Body of pancreas (tissue), 4 donors: ENCODE results near the gene CXCL12. TPM values are rescaled to one million over a fixed set of nuclear protein-coding genes. Genes with fewer than 3 reads are reported as not detected.
A peak's percentile ranks its signal among the peaks of the same experiment; 100 is the strongest.

Experiments
- ATAC-seq: fragments of 150-250 bp; one replicate; pipeline ENCODE4 v1.9.1; 2016
- DNase-seq, 4 donors: peaks; one replicate each; pipeline ENCODE4 v3.0.0-alpha.2; 2019
- H3K27ac ChIP-seq, 4 donors: fragments of 200-600 bp; sonication (generic); 1 replicate in 3 of 4; 2 replicates in 1 of 4; pipeline versions ENCODE4 v1.5.1 to v1.6.1; 2016 to 2019; ENCODE audit warnings: mild to moderate bottlenecking in 1 of 4, mixed read lengths in 1 of 4, moderate library complexity in 1 of 4
- H3K27me3 ChIP-seq, 2 donors: fragments of 200-600 bp; sonication (generic); one replicate each; pipeline ENCODE4 v1.6.0; 2016; ENCODE audit warnings: mild to moderate bottlenecking in 1 of 2
- H3K36me3 ChIP-seq, 2 donors: fragments of 200-600 bp; sonication (generic); replicated peaks in 1 of 2; 2 replicates each; pipeline ENCODE4 v1.5.1; 2016; ENCODE audit warnings: low read depth in 2 of 2; ENCODE audit not compliant: insufficient read depth in 1 of 2
- H3K4me1 ChIP-seq: fragments of 200-600 bp; sonication (generic); one replicate; pipeline ENCODE4 v1.6.0; 2016
- H3K4me3 ChIP-seq, 2 donors: fragments of 200-600 bp; sonication (generic); 1 replicate in 1 of 2; 2 replicates in 1 of 2; pipeline ENCODE4 v1.5.1; 2016 to 2019
- H3K9me3 ChIP-seq, 3 donors: fragments of 200-600 bp; sonication (generic); 1 replicate in 2 of 3; 2 replicates in 1 of 3; pipeline ENCODE4 v1.5.1; 2016
- POLR2A ChIP-seq, 3 donors: fragments of 450-650 bp; IDR thresholded peaks; one replicate each; pipeline ENCODE4 v1.6.1; 2016; ENCODE audit warnings: antibody characterized with exemption in 3 of 3, mild to moderate bottlenecking in 2 of 3
- WGBS, 2 donors: methylation state at CpG; one replicate each; pipeline ENCODE4 v1.1.5; 2017; 5-methylcytosine and 5-hydroxymethylcytosine counted together
- intact Hi-C: fragments of 100-400 bp; cut with DNase I; formaldehyde crosslinking; loops from one replicate; pipeline ENCODE4 v1.15.1; 2023
- total RNA-seq, 2 donors: library from RNA; depleted of rRNA; stranded (reverse); fragments of >200 nt; gene quantifications; one replicate each; pipeline ENCODE4 v1.1.0, GENCODE V29; 2016
- TF ChIP-seq, protein P1 (sequence below), 7 experiments: fragments of 450-650 bp in 4 of 7; fragments of 200-600 bp in 3 of 7; sonication (generic) in 3 of 7; IDR thresholded peaks; one replicate each; pipeline ENCODE4 v1.5.1; 2016 to 2019; ENCODE audit warnings: antibody characterized with exemption in 7 of 7

The CXCL12 gene
- total RNA-seq, 2 donors from 2014 or later, result 93.7 to 158 TPM

DNA sequence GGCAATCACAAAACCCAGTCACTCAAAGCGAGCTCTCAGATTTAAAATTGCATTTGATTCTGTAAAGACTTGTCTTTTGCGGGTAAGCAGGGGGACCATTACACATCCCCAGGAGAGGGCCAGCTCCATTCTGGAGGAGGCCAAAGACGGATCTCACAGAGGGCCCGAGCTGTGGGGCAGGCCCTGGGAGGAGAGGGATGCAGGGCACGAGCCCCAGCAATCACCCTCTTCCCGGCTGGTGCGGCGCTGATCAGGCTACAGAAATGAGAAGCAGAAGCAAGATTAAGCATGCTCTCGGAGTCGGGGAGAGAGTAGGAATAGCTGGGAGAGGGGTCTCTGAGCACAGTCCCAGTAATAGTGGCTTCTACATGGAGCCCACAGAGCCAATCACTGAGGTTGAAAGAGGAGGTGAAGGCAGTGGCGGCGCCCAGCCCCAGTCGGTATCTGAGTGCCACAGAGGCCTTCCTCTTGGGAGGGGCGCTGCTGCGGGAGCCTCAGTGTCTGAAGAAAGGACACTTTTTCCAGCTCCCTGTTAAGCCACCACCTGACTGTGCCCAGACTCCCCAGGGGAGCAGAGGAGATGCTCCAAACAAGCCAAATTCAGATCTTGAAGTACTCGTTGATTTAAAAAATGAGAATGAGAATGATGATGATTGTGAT, 7.1 kb downstream of the CXCL12 start:
- WGBS, 2 donors, result 72 to 75% methylated on average over 16 of the region's 16 CpGs
- H3K27me3 ChIP-seq, result no peaks in the 10 kb centered on the region
- DNase-seq (no peak), ATAC-seq (no peak)
- no peak overlapping the region for H3K27ac ChIP-seq
- intact Hi-C loops, result no loop called here
- no peak overlapping the region for H3K4me3 ChIP-seq
- TF ChIP-seq, protein P1, sequence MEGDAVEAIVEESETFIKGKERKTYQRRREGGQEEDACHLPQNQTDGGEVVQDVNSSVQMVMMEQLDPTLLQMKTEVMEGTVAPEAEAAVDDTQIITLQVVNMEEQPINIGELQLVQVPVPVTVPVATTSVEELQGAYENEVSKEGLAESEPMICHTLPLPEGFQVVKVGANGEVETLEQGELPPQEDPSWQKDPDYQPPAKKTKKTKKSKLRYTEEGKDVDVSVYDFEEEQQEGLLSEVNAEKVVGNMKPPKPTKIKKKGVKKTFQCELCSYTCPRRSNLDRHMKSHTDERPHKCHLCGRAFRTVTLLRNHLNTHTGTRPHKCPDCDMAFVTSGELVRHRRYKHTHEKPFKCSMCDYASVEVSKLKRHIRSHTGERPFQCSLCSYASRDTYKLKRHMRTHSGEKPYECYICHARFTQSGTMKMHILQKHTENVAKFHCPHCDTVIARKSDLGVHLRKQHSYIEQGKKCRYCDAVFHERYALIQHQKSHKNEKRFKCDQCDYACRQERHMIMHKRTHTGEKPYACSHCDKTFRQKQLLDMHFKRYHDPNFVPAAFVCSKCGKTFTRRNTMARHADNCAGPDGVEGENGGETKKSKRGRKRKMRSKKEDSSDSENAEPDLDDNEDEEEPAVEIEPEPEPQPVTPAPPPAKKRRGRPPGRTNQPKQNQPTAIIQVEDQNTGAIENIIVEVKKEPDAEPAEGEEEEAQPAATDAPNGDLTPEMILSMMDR (IDR thresholded peaks at IDR 0.05), result no peak
- no peak for TF ChIP-seq POLR2A (IDR thresholded peaks at IDR 0.05)
- peaks cover 0 to 3% of the 10 kb centered on the region in 2 donors for H3K36me3 ChIP-seq
- no peaks in the 10 kb centered on the region for H3K9me3 ChIP-seq
- peaks cover 36% of the 10 kb centered on the region for H3K4me1 ChIP-seq

DNA sequence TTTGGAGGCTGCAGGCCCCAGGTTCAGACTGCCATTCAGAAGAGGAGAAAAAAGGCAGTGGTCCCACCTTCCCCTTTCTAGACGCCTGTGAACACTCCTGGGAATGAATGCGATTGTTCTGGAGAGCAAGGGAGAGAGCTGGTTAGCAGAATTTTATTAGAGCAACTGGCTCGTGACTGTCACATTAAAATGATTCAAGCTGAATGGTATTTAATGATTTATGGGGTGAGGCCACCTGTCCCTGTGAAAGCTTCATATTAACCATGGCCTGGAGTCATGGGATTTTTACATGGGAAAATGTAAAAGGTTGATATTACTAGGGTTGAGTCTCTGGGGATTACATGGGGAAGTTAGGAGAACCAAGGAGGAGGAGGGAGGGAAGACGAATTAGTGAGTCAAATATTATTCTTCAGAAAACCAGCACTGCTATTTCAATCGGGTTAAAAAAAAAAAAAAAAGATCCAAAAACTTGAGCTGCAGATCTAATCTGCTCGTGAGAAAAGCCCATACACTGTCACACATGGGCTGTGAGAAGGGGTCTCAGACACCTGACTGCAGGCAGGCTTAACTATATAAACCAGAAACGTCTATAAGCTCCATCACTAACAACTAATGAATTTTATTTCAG, 8.3 kb downstream of the CXCL12 start:
- ATAC-seq (peak; percentile 45), DNase-seq (no peak)
- TF ChIP-seq, protein P1 (IDR thresholded peaks at IDR 0.05), result no peak
- peak in 1 of 3 donors; percentile 9 for TF ChIP-seq POLR2A (IDR thresholded peaks at IDR 0.05)
- intact Hi-C loops, result no loop called here
- H3K4me1 ChIP-seq, result peaks cover 24% of the 10 kb centered on the region
- peaks cover 0 to 3% of the 10 kb centered on the region in 2 donors for H3K36me3 ChIP-seq
- no peaks in the 10 kb centered on the region for H3K9me3 ChIP-seq
- 33 to 41% methylated on average over 7 of the region's 7 CpGs for WGBS, 2 donors
- H3K27me3 ChIP-seq, result no peaks in the 10 kb centered on the region
- H3K27ac ChIP-seq, result peak overlapping the region in 3 of 4 donors; percentile 42 to 71 (median 45)
- no peak overlapping the region for H3K4me3 ChIP-seq

DNA sequence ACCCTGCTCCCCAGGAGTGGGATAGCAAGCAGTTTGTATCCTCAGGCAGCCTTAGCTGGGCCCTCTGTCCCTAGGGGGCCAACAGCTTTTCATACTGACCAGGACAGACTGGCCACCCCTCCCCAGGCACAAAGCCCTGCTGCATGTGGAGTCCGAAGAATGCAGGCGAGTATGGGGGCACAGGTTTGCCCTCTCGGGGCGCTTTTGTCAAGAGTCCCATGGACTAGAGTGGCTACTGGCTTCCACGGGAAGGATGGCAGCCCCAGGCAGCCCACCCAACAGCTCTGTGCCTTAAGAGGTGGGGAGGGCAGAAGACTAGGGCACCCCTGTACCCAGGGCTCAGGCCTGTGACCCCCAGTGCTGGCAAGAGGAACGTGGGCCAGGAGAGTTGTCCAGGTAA, 10.7 kb downstream of the CXCL12 start:
- Histone ChIP-seq H3K9me3 (no peaks in the 10 kb centered on the region), H3K4me3 (no peak overlapping the region), H3K36me3 (peaks cover 0 to 3% of the 10 kb centered on the region in 2 donors), H3K27me3 (no peaks in the 10 kb centered on the region), H3K27ac (no peak overlapping the region), H3K4me1 (peaks cover 15% of the 10 kb centered on the region)
- TF ChIP-seq POLR2A (IDR thresholded peaks at IDR 0.05), result no peak
- TF ChIP-seq, protein P1 (IDR thresholded peaks at IDR 0.05), result no peak
- 86 to 87% methylated on average over 4 to 6 of the region's 6 CpGs for WGBS, 2 donors
- intact Hi-C loops, result no loop called here
- DNase-seq (no peak), ATAC-seq (no peak)

DNA sequence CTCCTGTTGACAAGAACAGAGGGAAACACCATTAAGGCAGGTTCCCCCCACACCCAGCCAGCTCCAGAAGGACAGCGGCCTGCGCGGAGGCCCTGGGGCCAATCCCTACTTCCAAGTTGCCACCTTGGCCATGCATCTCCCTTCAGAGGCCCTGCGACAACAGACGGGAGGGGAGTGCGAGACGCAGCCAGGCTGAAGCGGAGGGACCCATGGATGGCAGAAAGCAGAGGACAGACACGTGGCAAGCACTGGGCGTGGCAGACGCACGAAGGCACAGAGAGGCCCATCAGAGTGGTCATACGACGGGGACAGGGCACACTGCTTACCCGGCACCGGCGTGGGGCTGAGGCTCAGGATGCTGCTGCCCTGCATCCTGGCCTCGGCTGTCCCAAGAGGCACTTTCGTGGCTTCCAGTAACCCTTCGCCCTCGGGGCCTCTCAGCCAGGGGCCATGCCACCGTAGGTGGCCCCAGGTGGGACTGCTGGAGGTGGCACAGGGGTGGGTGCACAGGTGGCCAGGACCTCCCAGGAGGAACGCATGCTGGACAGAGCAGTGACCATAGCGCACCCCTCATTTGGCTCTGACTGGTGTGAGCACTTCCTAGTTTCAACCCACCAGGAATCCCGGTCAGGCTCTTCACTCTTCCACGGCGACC, 11.4 kb downstream of the CXCL12 start:
- H3K9me3 ChIP-seq, result no peaks in the 10 kb centered on the region
- H3K27ac ChIP-seq, result no peak overlapping the region
- TF ChIP-seq, protein P1 (IDR thresholded peaks at IDR 0.05), result no peak
- TF ChIP-seq POLR2A (IDR thresholded peaks at IDR 0.05), result no peak
- peaks cover 15% of the 10 kb centered on the region for H3K4me1 ChIP-seq
- WGBS, 2 donors, result 81 to 89% methylated on average over 18 to 27 of the region's 27 CpGs
- H3K4me3 ChIP-seq, result no peak overlapping the region
- peaks cover 0 to 3% of the 10 kb centered on the region in 2 donors for H3K36me3 ChIP-seq
- ATAC-seq (no peak), DNase-seq (no peak)
- no peaks in the 10 kb centered on the region for H3K27me3 ChIP-seq
- intact Hi-C loops, result no loop called here
